ENCODE results near the gene RGS3.

Gene RGS3

DNA sequence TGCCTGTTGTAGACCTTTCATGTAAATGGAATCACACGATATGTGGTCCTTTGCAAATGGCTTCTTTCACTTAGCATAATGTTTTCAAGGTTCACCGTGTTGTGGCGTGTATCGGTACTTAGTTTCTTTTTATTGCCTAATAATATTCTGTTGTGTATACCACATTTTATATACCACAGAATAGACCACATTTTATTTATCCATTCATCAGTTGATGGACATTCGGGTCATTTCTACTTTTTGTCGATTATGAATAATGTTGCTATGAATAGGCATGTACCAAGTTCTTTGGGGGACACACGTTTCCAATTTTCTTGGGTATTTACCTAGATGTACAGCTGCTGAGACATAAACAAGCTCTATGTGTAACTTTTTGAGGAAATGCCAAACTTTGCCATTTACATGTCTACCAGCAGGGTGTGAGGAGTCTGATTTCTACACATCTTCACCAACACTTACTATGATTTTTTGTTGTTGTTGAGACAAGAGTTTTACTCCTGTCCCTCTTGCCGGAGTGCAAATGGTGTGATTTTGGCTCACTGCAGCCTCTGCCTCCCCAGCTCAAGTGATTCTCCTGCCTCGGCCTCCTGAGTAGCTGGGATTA is 144.7 kb downstream of the RGS3 start:
- H3K36me3 ChIP-seq: no peaks in the 10 kb centered on the region
- no peak for TF ChIP-seq CTCF (IDR thresholded peaks at IDR 0.05)
- intact Hi-C loops (cut with DNase I; ENCODE audit: low total_unique reads): no loop called here
- H3K27me3 ChIP-seq: no peaks in the 10 kb centered on the region
- H3K9me3 ChIP-seq: no peaks in the 10 kb centered on the region
- no peak overlapping the region for H3K4me3 ChIP-seq
- peak overlapping the region in 1 of 2 donors; percentile 29 for H3K27ac ChIP-seq
- DNase-seq: no peak
- peaks cover 11 to 26% (median 14%) of the 10 kb centered on the region in 4 donors for H3K4me1 ChIP-seq

- H3K27me3 ChIP-seq: no peaks in the 10 kb centered on the region
- peak overlapping the region; percentile 65 to 72 for H3K27ac ChIP-seq
- H3K9me3 ChIP-seq: no peaks in the 10 kb centered on the region
- DNase-seq: peak; percentile 77 to 90
- H3K4me3 ChIP-seq: no peak overlapping the region
- no peak for TF ChIP-seq CTCF (IDR thresholded peaks at IDR 0.05)
- H3K4me1 ChIP-seq: peaks cover 11 to 33% (median 24%) of the 10 kb centered on the region in 4 donors
- no peaks in the 10 kb centered on the region for H3K36me3 ChIP-seq
- intact Hi-C loops (cut with DNase I; ENCODE audit: low total_unique reads): no loop called here
These were observed 146.2 kb downstream of the RGS3 start for GRCh38 chr9:113609562-113610318.

- TF ChIP-seq CTCF (IDR thresholded peaks at IDR 0.05): no peak
- Histone ChIP-seq H3K4me1 (peaks cover 11 to 52% (median 42%) of the 10 kb centered on the region in 4 donors), H3K9me3 (no peaks in the 10 kb centered on the region), H3K4me3 (no peak overlapping the region), H3K27ac (peak overlapping the region in 1 of 2 donors; percentile 0), H3K27me3 (no peaks in the 10 kb centered on the region), H3K36me3 (no peaks in the 10 kb centered on the region)
- intact Hi-C loops (cut with DNase I; ENCODE audit: low total_unique reads): no loop called here
- DNase-seq: no peak
These were observed 148.1 kb downstream of the RGS3 start for GRCh38 chr9:113611461-113612215.

DNA sequence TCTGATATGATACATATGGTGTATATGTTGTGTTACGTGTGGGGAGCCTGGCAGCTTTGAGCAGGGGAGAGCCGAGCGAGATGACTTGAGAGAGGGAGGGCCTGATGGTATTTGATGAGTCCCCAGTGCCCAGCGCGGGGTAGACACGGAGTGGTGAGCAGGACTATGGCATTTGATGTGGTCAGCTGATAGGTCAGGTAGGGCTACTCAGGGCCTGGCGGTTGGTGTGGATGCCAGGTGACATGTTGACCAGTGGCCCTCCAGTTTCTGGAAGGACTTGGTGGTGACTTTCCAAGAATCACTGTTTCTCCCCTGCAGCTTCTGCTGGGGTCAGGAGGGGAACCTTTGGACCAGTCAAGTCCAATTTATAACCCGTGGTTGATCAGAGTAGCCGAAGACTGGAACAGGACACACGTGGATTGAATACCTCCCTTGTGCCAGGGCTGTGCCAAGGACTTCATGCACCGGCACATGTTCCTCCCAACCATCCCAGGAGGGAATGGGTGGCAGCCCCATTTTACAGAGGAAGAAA is 148.8 kb downstream of the RGS3 start:
- no peak for DNase-seq
- no peaks in the 10 kb centered on the region for H3K36me3 ChIP-seq
- TF ChIP-seq CTCF (IDR thresholded peaks at IDR 0.05): no peak

GRCh38 chr9:113612828-113613227 is 149.3 kb downstream of the RGS3 start:
- intact Hi-C loops (cut with DNase I; ENCODE audit: low total_unique reads): no loop called here
- no peak for DNase-seq
- H3K36me3 ChIP-seq: no peaks in the 10 kb centered on the region

More for the DNA sequence above, 148.8 kb downstream of the RGS3 start:
- peaks cover 11 to 57% (median 48%) of the 10 kb centered on the region in 4 donors for H3K4me1 ChIP-seq
- intact Hi-C loops (cut with DNase I; ENCODE audit: low total_unique reads): no loop called here
- no peak overlapping the region for H3K4me3 ChIP-seq
- H3K9me3 ChIP-seq: no peaks in the 10 kb centered on the region
- no peaks in the 10 kb centered on the region for H3K27me3 ChIP-seq
- H3K27ac ChIP-seq: no peak overlapping the region

More at GRCh38 chr9:113612828-113613227, 149.3 kb downstream of the RGS3 start:
- Histone ChIP-seq H3K27ac (no peak overlapping the region), H3K9me3 (no peaks in the 10 kb centered on the region), H3K4me1 (peaks cover 11 to 57% (median 50%) of the 10 kb centered on the region in 4 donors), H3K27me3 (no peaks in the 10 kb centered on the region), H3K4me3 (no peak overlapping the region)
- no peak for TF ChIP-seq CTCF (IDR thresholded peaks at IDR 0.05)

All from tibial artery (tissue), 4 donors.